ENCODE measurements around the gene UNC119. TPM values are rescaled to one million over a fixed set of nuclear protein-coding genes. Genes with fewer than 3 reads are reported as not detected.

Gene UNC119
- total RNA-seq, 4 donors from 2014 or later, result 16.1 to 36.3 (median 23.2) TPM

GRCh38 chr17:28507567-28508203 lies 44.7 kb downstream of the UNC119 start:
- H3K36me3 ChIP-seq, result no peaks in the 10 kb centered on the region
- no peak for DNase-seq (ENCODE audit: extremely low spot score)
- peaks cover 0 to 76% (median 4%) of the 10 kb centered on the region in 4 donors for H3K27me3 ChIP-seq
- H3K4me1 ChIP-seq, result peaks cover 0 to 4% (median 0%) of the 10 kb centered on the region in 4 donors
- H3K9me3 ChIP-seq, result no peaks in the 10 kb centered on the region
- no peak overlapping the region for H3K27ac ChIP-seq (replicated peaks in 1 of 4)
- no peak for TF ChIP-seq CTCF (IDR thresholded peaks at IDR 0.05)
- no peak for TF ChIP-seq POLR2A (IDR thresholded peaks at IDR 0.05; ENCODE audit: low read depth)
- TF ChIP-seq EP300 (IDR thresholded peaks at IDR 0.05), result no peak
- no peak for TF ChIP-seq POLR2AphosphoS5 (IDR thresholded peaks at IDR 0.05)
- 53% methylated on average over 10 of the region's 24 CpGs for WGBS
- intact Hi-C loops (cut with DNase I), result no loop called here
- no peak overlapping the region for H3K4me3 ChIP-seq

GRCh38 chr17:28506763-28507487 lies 45.5 kb downstream of the UNC119 start:
- Histone ChIP-seq H3K27ac (replicated peaks in 1 of 4) (no peak overlapping the region), H3K9me3 (no peaks in the 10 kb centered on the region), H3K27me3 (peaks cover 0 to 69% (median 2%) of the 10 kb centered on the region in 4 donors), H3K4me3 (no peak overlapping the region), H3K36me3 (no peaks in the 10 kb centered on the region), H3K4me1 (peaks cover 0 to 4% (median 0%) of the 10 kb centered on the region in 4 donors)
- DNase-seq (ENCODE audit: extremely low spot score), result no peak
- intact Hi-C loops (cut with DNase I), result no loop called here
- no peak for TF ChIP-seq CTCF (IDR thresholded peaks at IDR 0.05)
- TF ChIP-seq POLR2A (IDR thresholded peaks at IDR 0.05; ENCODE audit: low read depth), result no peak
- 84% methylated on average over 9 of the region's 14 CpGs for whole genome bisulfite sequencing

DNA sequence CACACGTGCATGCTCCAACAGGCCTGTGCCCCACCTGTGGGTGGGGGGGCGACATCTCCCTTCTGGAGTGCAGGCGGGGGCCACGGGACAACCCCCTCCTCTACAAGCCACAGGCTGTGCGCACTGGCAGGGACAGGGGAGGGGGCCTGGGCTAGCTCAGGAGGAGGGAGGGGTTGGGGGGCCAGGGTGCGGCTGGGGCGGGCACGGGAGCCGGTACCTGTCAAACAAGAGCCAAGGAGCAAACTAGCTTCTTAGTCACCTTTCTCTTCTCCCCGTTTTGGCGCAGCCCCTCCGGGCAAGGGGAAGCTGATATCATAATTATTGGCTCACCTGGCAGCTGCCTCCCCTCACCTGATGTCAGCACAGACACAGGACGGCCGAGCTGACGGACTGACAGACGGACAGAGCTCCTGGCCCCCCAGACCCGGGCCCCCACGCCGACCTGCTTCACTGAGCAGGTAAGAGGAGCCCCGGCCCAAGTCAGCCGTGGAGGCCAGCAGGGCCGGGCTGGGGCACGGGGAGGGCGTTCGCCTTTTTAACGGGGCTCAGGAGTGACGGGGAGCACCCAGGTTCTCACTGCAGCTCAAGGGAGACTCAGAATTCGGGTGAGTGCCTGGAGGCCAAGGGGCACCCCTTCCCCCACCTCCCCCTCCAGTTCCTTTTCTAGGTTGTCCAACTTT lies 46.3 kb downstream of the UNC119 start, which contains the start of gene FOXN1:
TSS of gene FOXN1 (plus strand) at position 363 of the 680 bp plus-strand sequence. CDS start 17,622 bp downstream, outside the sequence.
- no peaks in the 10 kb centered on the region for H3K9me3 ChIP-seq
- peaks cover 0 to 61% (median 2%) of the 10 kb centered on the region in 4 donors for H3K27me3 ChIP-seq
- H3K4me1 ChIP-seq, result peaks cover 0 to 6% (median 2%) of the 10 kb centered on the region in 4 donors
- DNase-seq (ENCODE audit: extremely low spot score), result no peak
- WGBS, result 78% methylated on average over 19 of the region's 28 CpGs
- no peaks in the 10 kb centered on the region for H3K36me3 ChIP-seq
- no peak within 1 kb of the TSS for H3K4me3 ChIP-seq
- intact Hi-C loops (cut with DNase I), result no loop called here
- no peak within 1 kb of the TSS for H3K27ac ChIP-seq (replicated peaks in 1 of 4)
- TF ChIP-seq CTCF (IDR thresholded peaks at IDR 0.05), result no peak
- TF ChIP-seq POLR2A (IDR thresholded peaks at IDR 0.05; ENCODE audit: low read depth), result no peak
- no peak for TF ChIP-seq POLR2AphosphoS5 (IDR thresholded peaks at IDR 0.05)
- no peak for TF ChIP-seq EP300 (IDR thresholded peaks at IDR 0.05)

DNA sequence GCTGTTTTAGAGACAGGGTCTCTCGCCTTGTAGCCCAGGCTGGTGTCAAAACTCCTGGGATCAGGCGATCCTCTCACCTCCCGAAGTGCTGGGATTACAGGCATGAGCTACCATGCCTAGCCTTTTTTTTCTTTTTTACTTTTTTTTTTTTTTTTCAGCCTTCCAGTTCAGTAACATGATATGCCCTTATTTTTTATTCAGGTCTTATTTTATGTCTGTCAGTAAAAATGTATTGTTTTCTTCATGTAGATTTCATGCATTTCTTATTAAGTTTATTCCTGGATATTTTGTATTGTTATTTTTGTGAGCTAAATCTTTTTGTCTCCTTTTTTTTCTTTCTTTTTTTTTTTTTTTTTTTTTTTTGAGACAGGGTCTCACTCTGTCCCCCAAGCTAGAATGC lies 49.0 kb downstream of the UNC119 start:
- intact Hi-C loops (cut with DNase I), result no loop called here

More for the DNA sequence above, 49.0 kb downstream of the UNC119 start:
- Histone ChIP-seq H3K27me3 (peaks cover 0 to 34% (median 2%) of the 10 kb centered on the region in 4 donors), H3K36me3 (no peaks in the 10 kb centered on the region), H3K27ac (replicated peaks in 1 of 4) (no peak overlapping the region), H3K9me3 (no peaks in the 10 kb centered on the region), H3K4me1 (peaks cover 0 to 6% (median 2%) of the 10 kb centered on the region in 4 donors), H3K4me3 (no peak overlapping the region)
- WGBS, result 58% methylated on average over 3 of the region's 3 CpGs
- no peak for TF ChIP-seq POLR2A (IDR thresholded peaks at IDR 0.05; ENCODE audit: low read depth)
- TF ChIP-seq POLR2AphosphoS5 (IDR thresholded peaks at IDR 0.05), result no peak
- TF ChIP-seq EP300 (IDR thresholded peaks at IDR 0.05), result no peak
- TF ChIP-seq CTCF (IDR thresholded peaks at IDR 0.05), result no peak
- DNase-seq (ENCODE audit: extremely low spot score), result no peak
